AG09309 (cell line): ENCODE results near the gene MICU1.

ENCODE experiments used
- DNase-seq: peaks from one replicate; pipeline ENCODE4 v3.0.0-alpha.2; 2010; ENCODE audit warnings: low read depth
- H3K4me3 ChIP-seq: 2 replicates; pipeline ENCODE4 v1.5.1; 2011; ENCODE audit warnings: mild to moderate bottlenecking, low read depth, low read length, moderate library complexity; ENCODE audit not compliant: control insufficient read depth
- TF ChIP-seq, protein P1 (sequence below): IDR thresholded peaks from 2 replicates; pipeline ENCODE4 v1.5.1; 2011; ENCODE audit warnings: mild to moderate bottlenecking, low read depth, low read length, inconsistent platforms; ENCODE audit not compliant: insufficient read depth, control insufficient read depth; ENCODE audit errors: missing control alignments

MICU1 gene

DNA sequence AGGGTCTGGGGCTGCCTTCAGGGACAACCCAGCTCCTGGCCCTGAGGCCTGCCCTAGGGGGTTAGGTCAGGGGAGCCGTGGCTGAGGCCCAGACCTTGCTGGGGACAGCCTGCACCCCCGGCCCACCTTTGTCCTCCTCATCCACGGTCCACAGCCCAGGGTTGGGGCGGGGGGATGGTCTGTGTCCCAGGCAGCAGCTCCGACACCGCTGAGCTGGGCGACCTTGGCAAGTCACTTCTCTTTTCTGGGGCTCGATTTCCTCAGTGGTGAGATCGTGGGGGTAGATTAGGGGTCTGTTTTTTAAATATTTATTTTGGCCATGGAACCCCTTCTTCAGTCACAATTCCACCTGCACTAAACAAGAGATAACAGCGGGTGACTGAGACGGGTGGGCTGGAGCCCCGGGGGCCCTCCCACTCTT lies 302.1 kb downstream of the MICU1 start:
- no peak for DNase-seq
- TF ChIP-seq, protein P1, sequence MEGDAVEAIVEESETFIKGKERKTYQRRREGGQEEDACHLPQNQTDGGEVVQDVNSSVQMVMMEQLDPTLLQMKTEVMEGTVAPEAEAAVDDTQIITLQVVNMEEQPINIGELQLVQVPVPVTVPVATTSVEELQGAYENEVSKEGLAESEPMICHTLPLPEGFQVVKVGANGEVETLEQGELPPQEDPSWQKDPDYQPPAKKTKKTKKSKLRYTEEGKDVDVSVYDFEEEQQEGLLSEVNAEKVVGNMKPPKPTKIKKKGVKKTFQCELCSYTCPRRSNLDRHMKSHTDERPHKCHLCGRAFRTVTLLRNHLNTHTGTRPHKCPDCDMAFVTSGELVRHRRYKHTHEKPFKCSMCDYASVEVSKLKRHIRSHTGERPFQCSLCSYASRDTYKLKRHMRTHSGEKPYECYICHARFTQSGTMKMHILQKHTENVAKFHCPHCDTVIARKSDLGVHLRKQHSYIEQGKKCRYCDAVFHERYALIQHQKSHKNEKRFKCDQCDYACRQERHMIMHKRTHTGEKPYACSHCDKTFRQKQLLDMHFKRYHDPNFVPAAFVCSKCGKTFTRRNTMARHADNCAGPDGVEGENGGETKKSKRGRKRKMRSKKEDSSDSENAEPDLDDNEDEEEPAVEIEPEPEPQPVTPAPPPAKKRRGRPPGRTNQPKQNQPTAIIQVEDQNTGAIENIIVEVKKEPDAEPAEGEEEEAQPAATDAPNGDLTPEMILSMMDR = no peak
- no peak overlapping the region for H3K4me3 ChIP-seq

GRCh38 chr10:72323108-72323749 lies 302.6 kb downstream of the MICU1 start:
- H3K4me3 ChIP-seq = no peak overlapping the region
- TF ChIP-seq, protein P1 = no peak
- DNase-seq = no peak

- DNase-seq = no peak
- H3K4me3 ChIP-seq = no peak overlapping the region
- TF ChIP-seq, protein P1 = no peak
These were observed 303.4 kb downstream of the MICU1 start for GRCh38 chr10:72322280-72323058.

DNA sequence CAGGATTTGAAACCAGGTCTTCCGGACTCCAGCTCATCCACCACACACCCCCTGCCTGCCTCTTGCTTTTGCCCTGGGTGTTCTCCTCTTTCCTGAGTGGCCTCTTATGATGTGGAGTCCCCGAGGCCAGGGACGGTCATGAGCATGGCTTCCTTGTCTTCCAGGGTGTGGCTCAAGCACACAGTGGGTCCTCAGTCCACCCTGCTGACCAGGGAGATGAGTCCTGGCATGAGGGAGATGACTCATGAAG lies 303.9 kb downstream of the MICU1 start:
- H3K4me3 ChIP-seq = no peak overlapping the region
- no peak for DNase-seq
- TF ChIP-seq, protein P1 = no peak

DNA sequence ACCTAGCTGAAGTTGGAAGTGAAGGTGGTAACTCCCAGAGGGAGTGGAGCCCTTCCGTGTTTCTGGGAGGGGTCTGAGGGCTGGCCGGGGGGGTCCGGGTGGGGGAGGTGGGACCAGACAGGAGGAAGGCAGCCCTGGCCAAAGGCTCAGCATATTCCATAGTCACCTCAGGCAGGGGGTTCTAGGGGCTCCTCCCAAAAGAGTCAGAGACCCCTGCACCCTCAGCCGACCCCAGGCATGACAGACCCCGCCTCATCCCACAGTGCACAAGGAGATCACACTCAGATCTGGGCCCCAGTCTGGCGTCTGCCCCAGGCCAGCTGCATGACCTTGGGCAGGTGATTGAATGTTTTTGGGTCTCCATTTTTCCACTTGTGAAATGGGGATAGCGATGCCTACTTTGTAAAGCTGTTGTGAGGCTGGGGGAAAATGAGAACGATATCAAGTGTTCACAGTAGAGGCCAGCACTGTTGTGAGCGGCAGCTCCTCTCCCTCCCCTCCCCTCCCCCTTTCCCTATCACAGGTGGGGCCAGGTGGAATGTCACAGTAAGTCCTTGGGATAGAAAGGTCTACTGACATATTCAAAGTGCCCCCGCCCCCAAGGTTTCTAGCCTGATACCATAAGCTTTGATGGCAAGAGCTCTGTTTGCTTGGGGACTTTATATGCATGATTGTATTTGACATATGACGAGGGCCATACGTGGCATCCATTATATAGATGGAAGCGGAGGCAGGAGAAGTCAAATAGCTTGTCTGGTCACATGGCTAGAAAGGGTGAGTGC lies 304.4 kb downstream of the MICU1 start:
- no peak for DNase-seq
- TF ChIP-seq, protein P1 = no peak
- H3K4me3 ChIP-seq = no peak overlapping the region

DNA sequence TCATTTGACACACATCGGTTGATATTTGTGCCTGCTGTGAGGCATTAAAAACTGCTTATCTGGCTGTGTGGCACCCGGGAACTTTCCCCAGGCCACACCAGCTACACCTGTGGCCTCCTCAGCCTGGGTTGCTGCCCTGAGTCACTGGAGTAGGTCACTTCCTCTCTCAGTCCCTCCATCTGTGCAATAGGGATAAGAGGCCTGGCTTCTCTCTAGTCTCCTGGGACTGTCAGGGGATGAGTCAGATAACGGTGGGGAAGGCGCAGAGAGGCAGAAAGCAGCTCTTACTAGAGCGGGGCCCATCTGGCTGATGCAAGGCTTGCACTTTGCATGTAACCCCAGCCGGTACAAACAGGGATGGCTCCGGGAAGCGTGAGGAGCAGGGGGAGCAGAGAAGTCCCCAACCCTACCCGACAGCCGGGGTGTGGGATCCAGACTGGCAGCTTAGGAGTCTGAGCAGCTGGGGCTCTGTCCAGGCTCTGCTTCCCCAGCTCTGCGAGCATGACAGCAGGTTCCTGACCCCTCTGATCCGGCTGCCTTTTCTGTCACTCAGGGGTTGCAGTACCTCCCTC lies 305.1 kb downstream of the MICU1 start:
- DNase-seq = peak; percentile 99
- H3K4me3 ChIP-seq = no peak overlapping the region
- TF ChIP-seq, protein P1 = no peak
